ENCODE measurements around the gene OLIG2. TPM values are rescaled to one million over a fixed set of nuclear protein-coding genes. Genes with fewer than 3 reads are reported as not detected.

Gene OLIG2
- total and polyA plus RNA-seq, 2 donors (not counting 3 experiments of a cell fraction or from before 2014, with no cell fraction given) = not detected

DNA sequence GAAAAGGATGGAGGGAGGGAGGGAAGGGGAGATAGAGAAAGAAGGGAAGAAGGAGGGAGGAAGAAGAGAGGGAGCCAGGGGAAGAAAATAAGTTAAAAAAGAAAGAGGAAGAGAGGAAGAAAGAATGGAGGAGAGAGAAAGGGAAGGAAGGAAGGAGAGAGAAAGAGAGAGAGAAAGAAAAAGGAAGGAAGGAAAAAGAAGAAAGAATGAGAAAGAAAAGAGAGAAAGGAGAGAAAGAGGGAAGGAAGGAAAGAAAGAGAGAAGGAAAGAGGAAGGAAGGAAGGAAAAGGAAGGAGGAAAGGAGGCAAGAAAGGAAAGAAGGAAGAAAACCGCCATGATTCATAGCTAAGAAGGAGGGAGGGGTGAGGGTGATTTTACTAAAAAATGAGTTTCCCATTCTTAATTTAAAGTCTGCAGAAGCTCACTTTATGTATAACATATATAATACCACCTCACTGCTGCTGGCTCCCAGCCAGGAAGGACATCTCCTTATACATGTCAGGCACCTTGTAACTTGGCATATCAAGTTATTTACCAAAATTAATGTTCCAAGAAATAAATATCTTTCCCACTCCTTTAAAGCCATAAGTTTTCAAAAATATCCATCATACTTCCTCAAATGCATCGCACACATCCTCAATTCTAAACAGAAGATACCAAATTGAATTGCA is 46.0 kb upstream of the OLIG2 start:
- no TSS peak for BruUV-seq (replicated peaks)
- TF ChIP-seq, protein P1, sequence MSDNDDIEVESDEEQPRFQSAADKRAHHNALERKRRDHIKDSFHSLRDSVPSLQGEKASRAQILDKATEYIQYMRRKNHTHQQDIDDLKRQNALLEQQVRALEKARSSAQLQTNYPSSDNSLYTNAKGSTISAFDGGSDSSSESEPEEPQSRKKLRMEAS (IDR thresholded peaks at IDR 0.05; ENCODE audit: insufficient read depth, insufficient read length) = no peak
- dilution Hi-C loops (cut with MboI; ENCODE audit: extremely low pct_ligation_motif_present, low sequenced_read_pairs) (no loop called here), intact Hi-C loops (cut with micrococcal nuclease) (no loop called here)
- no peak overlapping the region for H3K4me3 ChIP-seq (replicated peaks in 1 of 3; ENCODE audit: insufficient read depth in 1 of 3, low read depth in 1 of 3, low read length in 3 of 3)
- no peaks in the 10 kb centered on the region for H3K9me1 ChIP-seq (replicated peaks; ENCODE audit: control insufficient read depth, extremely low read depth, insufficient read depth, low read length)
- H3K4me2 ChIP-seq (ENCODE audit: insufficient read depth, low read length) = no peak overlapping the region
- no peak overlapping the region for H2AFZ ChIP-seq (ENCODE audit: low read depth, low read length)
- H3K9me3 ChIP-seq (replicated peaks; ENCODE audit: control insufficient read depth, insufficient read depth, low read length) = no peaks in the 10 kb centered on the region
- FAIRE-seq = no peak
- H3K27me3 ChIP-seq (ENCODE audit: control insufficient read depth in 2 of 2, insufficient read depth in 2 of 2, low read length in 2 of 2) = peaks cover 2 to 4% of the 10 kb centered on the region in 2 experiments
- no peaks in the 10 kb centered on the region for H3K79me2 ChIP-seq (ENCODE audit: control insufficient read depth, insufficient read depth, low read length)
- no peaks in the 10 kb centered on the region for H3K36me3 ChIP-seq (ENCODE audit: control insufficient read depth in 2 of 2, extremely low read depth in 1 of 2, insufficient read depth in 2 of 2, low read length in 2 of 2)
- POLR2A ChIA-PET = no interaction called here
- CTCF ChIA-PET = no interaction called here
- H4K20me1 ChIP-seq (replicated peaks; ENCODE audit: control insufficient read depth, extremely low read depth, insufficient read depth, low read length) = no peaks in the 10 kb centered on the region
- H3K4me1 ChIP-seq (ENCODE audit: control insufficient read depth, extremely low read depth, insufficient read depth, low read length) = no peaks in the 10 kb centered on the region
- H3K27ac ChIP-seq (ENCODE audit: insufficient read depth, low read depth, low read length) = no peak overlapping the region
- DNase-seq (ENCODE audit: low read depth, low spot score) = no peak
- H3K9ac ChIP-seq (replicated peaks; ENCODE audit: extremely low read depth, insufficient read depth, low read length) = no peak overlapping the region

DNA sequence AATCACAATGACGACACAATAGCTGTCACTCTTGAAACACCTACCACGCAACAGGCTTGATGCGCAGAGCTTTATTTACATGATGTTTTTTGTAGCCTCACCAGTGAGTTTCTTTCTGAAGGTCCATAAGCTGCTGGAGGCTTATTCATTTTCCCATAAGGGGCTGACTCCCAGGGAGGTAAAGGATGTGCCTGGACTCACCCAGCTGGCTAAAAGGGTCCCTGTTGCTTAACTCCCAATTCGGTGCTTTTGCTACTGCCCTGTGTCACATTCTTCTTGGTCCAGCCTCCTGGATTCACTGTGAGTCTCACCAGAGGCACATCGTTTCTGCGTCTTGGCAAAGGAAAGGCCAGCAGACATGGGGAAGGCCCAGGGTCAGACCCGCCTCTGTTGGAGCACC is 44.6 kb upstream of the OLIG2 start:
- H3K4me3 ChIP-seq (replicated peaks in 1 of 3; ENCODE audit: insufficient read depth in 1 of 3, low read depth in 1 of 3, low read length in 3 of 3) = no peak overlapping the region
- no peak for DNase-seq (ENCODE audit: low read depth, low spot score)
- intact Hi-C loops (cut with micrococcal nuclease) = no loop called here
- no TSS peak for BruUV-seq (replicated peaks)
- H3K27ac ChIP-seq (ENCODE audit: insufficient read depth, low read depth, low read length) = no peak overlapping the region
- ChIA-PET CTCF (no interaction called here), POLR2A (no interaction called here)
- no peak overlapping the region for H3K4me2 ChIP-seq (ENCODE audit: insufficient read depth, low read length)
- no peaks in the 10 kb centered on the region for H3K9me1 ChIP-seq (replicated peaks; ENCODE audit: control insufficient read depth, extremely low read depth, insufficient read depth, low read length)
- H4K20me1 ChIP-seq (replicated peaks; ENCODE audit: control insufficient read depth, extremely low read depth, insufficient read depth, low read length) = no peaks in the 10 kb centered on the region
- H3K27me3 ChIP-seq (ENCODE audit: control insufficient read depth in 2 of 2, insufficient read depth in 2 of 2, low read length in 2 of 2) = peaks cover 2 to 5% of the 10 kb centered on the region in 2 experiments
- TF ChIP-seq POLR2A (IDR thresholded peaks at IDR 0.05; ENCODE audit: low read depth, low read length) = no peak
- dilution Hi-C loops (cut with MboI; ENCODE audit: extremely low pct_ligation_motif_present, low sequenced_read_pairs) = no loop called here
- no peaks in the 10 kb centered on the region for H3K79me2 ChIP-seq (ENCODE audit: control insufficient read depth, insufficient read depth, low read length)
- H3K9ac ChIP-seq (replicated peaks; ENCODE audit: extremely low read depth, insufficient read depth, low read length) = no peak overlapping the region
- H3K36me3 ChIP-seq (ENCODE audit: control insufficient read depth in 2 of 2, extremely low read depth in 1 of 2, insufficient read depth in 2 of 2, low read length in 2 of 2) = no peaks in the 10 kb centered on the region
- FAIRE-seq = no peak
- H2AFZ ChIP-seq (ENCODE audit: low read depth, low read length) = no peak overlapping the region
- no peaks in the 10 kb centered on the region for H3K9me3 ChIP-seq (replicated peaks; ENCODE audit: control insufficient read depth, insufficient read depth, low read length)
- H3K4me1 ChIP-seq (ENCODE audit: control insufficient read depth, extremely low read depth, insufficient read depth, low read length) = no peaks in the 10 kb centered on the region

All from endothelial cell of umbilical vein (primary cell).